Inferior parietal cortex (tissue), 1 donor: ENCODE results near the gene MUS81.
"Not testable (repeated sequence)": the region's sequence is repeated elsewhere in the genome, so short reads cannot be mapped to it uniquely, and the experiment has no call there.

Source experiments
- DNase-seq: peaks from one replicate; pipeline ENCODE4 v3.0.0-alpha.2; 2016; ENCODE audit errors: extremely low spot score

Gene MUS81

GRCh38 chr11:65847746-65848145 lies 12.5 kb upstream of the MUS81 start:
- DNase-seq, result no peak

- DNase-seq, result not testable (repeated sequence)
Measured at GRCh38 chr11:65848693-65849092, 11.5 kb upstream of the MUS81 start.

GRCh38 chr11:65849366-65849765 lies 10.9 kb upstream of the MUS81 start:
- no peak for DNase-seq

GRCh38 chr11:65849771-65850216 lies 10.4 kb upstream of the MUS81 start:
- no peak for DNase-seq

- DNase-seq, result no peak
Measured at GRCh38 chr11:65850217-65851082, 9.8 kb upstream of the MUS81 start.

- DNase-seq, result no peak
Measured at GRCh38 chr11:65851083-65851579, 9.1 kb upstream of the MUS81 start.

GRCh38 chr11:65851811-65852507 lies 8.3 kb upstream of the MUS81 start:
- DNase-seq, result no peak

GRCh38 chr11:65852508-65853245 lies 7.6 kb upstream of the MUS81 start:
- DNase-seq, result no peak

- DNase-seq, result no peak
Measured at GRCh38 chr11:65853246-65853979, 6.8 kb upstream of the MUS81 start.

- no peak for DNase-seq
Measured at GRCh38 chr11:65854161-65854592, 6.1 kb upstream of the MUS81 start.

GRCh38 chr11:65854852-65855837 lies 5.1 kb upstream of the MUS81 start:
- no peak for DNase-seq

- no peak for DNase-seq
Measured at GRCh38 chr11:65855927-65856363, 4.3 kb upstream of the MUS81 start.

GRCh38 chr11:65856689-65857499 lies 3.3 kb upstream of the MUS81 start:
- DNase-seq, result peak; percentile 61

- peak; percentile 48 for DNase-seq
Measured at GRCh38 chr11:65857500-65857852, 2.8 kb upstream of the MUS81 start.

GRCh38 chr11:65857853-65858680 lies 2.2 kb upstream of the MUS81 start, which contains the start of gene CFL1:
TSS of gene CFL1 (minus strand) at chr11:65858180. CDS start at chr11:65858099, 81 bp downstream.
- DNase-seq, result peak; percentile 95

GRCh38 chr11:65858681-65859087 lies 1.5 kb upstream of the MUS81 start:
- no peak for DNase-seq

GRCh38 chr11:65859095-65859811 lies 980 bp upstream of the MUS81 start:
- DNase-seq, result peak; percentile 95
